GM18951 (cell line): ENCODE data around the gene LONRF2.

Source experiments
- POLR2A ChIP-seq: IDR thresholded peaks from 4 replicates; pipeline ENCODE4 v1.6.1; 2011; ENCODE audit warnings: mild to moderate bottlenecking; ENCODE audit not compliant: insufficient read length, insufficient read depth; ENCODE audit errors: extremely low read depth
- in situ Hi-C: fragments of 300-500 bp; cut with MboI; formaldehyde crosslinking; loops from one replicate; pipeline ENCODE4 v1.12.0; 2022; ENCODE audit warnings: low sequenced_read_pairs, mixed read lengths, inconsistent platforms; ENCODE audit not compliant: unreplicated experiment

Gene LONRF2

DNA sequence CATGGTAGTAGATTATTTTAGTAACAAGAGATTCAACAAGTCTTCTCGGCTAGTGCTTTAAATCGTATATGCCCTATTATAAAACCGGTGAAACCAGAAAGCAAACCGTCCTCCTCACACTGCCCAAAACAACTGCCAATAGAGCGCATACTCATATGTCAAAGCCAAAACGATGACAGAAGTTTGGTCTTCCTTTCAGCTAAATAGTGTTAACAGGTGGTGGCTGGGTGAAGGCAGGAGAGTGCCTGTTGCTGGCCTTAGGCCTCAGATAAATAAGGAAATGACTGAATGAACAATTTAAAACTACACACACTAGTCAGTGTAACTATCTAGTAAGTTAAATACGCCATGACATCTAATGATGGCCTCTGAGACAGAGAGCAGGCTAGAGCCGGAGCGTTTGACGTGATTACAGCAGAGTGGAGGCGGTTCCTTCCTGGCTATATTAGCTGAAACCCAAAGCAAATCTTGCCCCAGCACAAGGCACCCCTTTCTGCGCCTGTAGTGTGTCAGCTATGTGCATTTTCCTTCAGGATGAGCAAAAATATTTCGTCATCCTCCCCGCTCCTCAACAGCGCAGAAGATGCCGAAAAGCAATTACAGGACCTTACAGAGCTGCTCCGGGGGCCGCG, 1.6 kb downstream of the LONRF2 start:
- in situ Hi-C loops: no loop called here
- TF ChIP-seq POLR2A: no peak

DNA sequence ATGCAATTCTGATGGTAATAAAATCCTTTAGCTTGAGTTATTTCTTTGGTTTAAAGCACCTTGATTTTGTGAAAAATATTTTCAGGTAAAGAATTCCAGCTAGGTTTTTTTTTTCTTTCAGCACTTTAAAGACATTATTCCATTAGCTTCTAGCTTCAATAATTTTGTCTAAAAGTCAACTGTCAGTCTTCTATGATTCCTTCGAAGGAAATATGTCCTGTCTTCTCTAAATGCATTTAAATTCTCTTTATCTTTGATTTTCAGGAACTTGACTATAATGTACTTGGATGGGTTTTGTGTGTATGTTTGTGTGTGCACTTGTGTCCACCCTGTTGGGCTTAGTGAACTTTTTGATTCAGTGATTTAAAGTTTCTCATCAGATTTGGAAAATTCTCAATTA, 4.7 kb downstream of the LONRF2 start:
- no peak for TF ChIP-seq POLR2A

DNA sequence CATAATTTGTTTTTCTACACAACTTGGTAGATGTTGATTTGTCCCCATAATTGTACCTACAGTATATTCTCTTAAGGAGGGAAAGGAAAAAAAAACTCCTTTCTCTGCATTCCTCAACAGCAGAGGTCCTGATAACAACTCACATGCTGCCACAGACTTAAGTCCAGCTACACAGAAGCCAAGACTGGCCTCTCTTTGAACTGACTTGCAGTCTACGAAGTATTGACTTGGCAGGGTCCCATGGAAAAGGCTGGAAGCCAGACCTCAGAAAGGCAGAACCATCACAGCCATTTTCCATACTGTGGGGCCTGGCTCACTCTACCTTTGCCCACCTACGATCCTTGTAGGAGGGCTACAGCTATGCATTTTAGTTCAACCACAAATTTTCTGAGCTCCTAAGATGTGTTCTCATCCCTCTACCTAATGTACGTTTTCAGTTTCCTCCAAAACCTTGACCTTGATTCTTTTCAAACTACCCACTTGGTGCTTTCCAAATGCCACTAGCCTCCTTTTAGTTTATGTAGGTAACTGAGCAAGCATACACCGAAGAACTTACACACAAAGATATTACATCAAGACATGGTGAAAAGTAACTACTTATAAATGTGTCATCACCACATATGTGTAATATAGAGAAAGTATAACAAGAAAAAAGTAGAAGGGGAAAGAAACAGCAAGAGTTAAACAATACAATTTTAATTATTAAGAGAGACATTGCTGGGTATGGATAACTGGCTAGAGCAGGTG, 12.2 kb downstream of the LONRF2 start:
- in situ Hi-C loops: no loop called here
- TF ChIP-seq POLR2A: no peak

More for the DNA sequence above, 4.7 kb downstream of the LONRF2 start:
- in situ Hi-C loops: no loop called here

DNA sequence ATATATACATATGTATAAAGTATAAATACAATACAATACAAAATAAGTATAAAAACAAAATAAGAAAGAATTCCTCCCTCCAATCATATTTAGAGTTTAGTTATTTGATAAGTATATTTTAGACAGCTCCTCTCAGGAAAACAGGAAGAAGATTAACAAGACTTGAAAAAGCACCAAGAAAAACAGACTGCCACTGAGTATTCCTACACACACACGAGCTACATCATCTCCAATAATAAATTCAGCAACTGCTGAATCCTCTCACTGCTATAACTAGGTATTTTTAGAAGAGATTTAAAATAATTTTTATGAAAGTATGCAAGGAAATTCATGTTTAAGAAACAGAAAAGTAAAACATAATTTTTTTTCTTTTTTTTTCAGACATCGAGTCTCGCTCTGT, 13.0 kb downstream of the LONRF2 start:
- in situ Hi-C loops: no loop called here
- TF ChIP-seq POLR2A: no peak

DNA sequence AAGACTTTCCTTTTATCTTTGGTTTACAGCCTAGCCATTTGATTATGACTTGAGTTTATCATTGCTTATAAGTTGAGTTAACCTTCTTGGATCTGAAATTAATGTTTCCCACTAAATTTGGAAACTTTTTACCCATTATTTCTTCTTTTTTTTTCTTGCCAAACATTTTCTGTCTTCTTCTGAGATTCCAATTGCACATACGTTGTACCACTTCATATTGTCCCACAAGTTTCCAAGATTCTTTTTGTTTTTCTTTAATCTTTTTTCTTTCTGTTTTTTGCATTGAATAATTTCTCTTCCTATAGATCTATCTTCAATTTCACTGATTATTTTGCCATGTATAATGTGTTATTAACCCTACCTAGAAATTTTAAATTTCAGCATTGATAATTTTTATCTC, 18.6 kb downstream of the LONRF2 start:
- in situ Hi-C loops: no loop called here
- no peak for TF ChIP-seq POLR2A

DNA sequence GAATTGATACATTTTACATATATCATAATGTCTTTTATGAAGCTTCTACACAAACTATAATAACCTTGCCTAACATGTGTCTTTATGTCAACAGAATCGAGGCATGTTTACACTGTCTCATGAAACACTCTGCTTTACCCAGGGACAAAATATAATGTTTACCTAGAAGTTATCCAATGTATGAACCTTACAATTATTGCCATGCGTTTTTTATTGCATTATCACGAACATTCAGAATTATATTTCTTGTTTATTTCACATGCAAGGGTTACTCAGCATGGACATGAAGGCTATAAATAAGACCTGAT, 19.8 kb downstream of the LONRF2 start:
- in situ Hi-C loops: no loop called here
- no peak for TF ChIP-seq POLR2A

DNA sequence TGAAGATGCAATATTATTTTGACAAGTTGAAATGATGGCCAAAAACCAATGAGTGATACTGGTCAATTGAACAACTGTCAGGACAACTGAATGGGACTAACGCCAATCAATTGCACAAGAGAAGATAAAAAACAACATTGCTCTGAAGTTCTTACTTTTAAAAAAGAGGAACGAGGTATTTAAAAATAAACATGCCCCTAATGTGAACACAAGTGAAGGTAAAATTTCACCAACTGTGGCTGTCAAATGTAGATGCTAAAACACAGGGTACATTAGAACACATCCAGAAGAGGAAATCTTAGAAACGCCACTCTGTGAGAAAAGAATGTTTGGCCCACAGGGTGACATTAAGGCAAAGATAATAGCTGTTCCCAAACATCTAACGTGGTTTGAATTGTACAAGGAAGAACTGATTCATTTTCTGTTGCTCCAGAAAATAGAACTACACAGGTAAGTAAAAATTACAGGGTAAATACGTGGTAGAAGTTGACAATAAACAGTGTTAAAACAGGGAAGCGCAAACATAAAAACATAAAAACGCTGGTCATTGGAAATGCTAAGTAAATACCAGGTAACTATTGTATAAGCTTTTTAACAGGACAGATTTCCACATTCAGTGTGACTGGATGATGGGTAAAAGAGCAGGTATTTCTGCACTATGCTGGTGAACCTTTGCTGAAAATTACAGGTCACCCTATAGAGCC, 20.3 kb downstream of the LONRF2 start:
- in situ Hi-C loops: no loop called here

DNA sequence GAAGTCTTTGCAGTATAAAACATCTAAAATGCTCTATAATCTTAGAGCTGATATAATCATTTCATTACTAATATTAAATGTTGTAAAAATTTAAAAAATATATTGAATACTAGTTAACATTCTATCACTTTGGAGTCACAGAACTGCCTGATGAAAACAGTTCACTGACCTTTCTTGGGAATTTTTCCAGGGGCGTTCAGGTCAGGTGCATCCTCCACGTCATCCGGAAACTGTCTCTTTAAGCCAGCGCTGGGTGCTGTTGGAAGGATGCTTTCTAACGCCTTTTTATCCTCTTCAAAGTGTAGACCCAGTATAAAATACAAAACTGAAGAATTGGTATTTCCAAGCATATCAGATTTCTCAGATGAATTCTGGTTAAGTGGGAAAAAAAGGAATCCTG, 22.8 kb downstream of the LONRF2 start:
- in situ Hi-C loops: no loop called here
- TF ChIP-seq POLR2A: no peak

More for the DNA sequence above, 20.3 kb downstream of the LONRF2 start:
- TF ChIP-seq POLR2A: no peak

DNA sequence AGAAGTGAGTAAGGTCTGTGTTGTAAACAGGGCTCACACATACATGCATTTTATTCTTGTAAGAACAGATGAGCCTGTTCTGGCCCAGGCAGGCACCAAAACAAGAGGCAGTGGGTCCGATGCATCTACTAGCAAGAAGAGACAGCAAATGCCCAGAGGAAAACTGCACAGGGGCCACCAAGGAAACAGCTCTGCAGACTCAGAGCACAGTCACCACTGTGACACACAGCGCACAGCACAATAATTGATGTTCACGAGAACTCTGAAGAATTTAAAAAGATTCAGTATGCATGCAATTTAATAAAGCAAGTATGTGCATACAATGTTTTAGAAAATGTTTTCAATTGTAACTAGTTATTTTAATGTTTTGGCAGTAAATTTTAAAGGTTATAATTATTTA, 24.8 kb downstream of the LONRF2 start:
- no peak for TF ChIP-seq POLR2A
- in situ Hi-C loops: no loop called here

DNA sequence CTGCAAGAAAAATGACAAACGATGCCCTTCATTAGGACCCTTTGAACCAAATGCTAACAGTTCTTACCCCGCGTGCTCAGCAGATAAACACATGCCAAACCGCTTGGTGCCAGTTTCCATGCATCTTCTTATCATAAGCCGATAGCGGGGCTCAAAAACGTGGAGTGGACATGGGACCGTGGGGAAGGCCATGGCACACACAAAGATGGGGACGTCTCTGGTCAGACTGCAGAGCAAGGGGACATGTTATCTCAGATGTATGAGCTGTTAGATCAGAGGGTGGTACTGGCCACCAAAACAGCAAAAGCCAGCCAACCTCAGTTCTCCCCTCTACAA, 28.2 kb downstream of the LONRF2 start:
- in situ Hi-C loops: no loop called here
- TF ChIP-seq POLR2A: no peak

DNA sequence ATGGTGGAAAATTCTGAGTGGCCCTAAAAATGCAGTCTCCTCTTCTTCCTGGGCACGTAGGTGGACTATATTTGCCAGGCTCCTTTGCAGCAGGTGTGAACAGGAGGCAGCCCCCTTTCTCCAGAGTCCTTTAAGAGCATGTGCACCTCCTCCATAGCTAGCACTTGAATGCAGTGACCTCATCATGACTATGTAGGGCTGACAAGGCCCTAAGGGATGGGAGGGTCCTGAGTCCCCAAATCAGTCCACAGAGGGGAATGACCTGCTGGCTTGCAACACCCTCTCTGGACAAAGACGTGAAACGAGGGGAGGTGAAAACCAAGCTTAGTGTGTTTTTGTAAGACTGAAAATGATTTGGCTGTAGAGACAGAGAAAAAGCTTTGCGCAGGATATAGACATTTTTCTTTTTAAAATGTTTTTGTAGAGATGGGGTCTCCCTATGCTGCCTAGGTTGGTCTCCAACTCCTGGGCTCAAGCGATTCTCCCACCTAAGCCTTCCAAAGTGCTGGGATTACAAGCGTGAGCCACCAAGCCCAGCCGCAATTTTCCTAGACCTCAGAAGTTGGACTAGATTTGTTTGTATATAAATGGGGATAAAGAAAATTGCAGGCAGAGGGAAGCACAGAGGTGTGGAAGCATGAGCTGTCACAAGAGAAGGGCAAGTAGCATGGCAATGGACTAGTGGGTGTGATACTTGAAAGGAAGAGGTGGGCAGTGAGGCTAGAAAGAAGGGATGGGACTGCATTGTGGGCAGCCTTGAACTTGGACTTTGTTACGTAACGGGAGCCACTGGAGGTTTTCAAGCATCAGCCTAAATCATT, 28.8 kb downstream of the LONRF2 start:
- in situ Hi-C loops: no loop called here
- TF ChIP-seq POLR2A: no peak

DNA sequence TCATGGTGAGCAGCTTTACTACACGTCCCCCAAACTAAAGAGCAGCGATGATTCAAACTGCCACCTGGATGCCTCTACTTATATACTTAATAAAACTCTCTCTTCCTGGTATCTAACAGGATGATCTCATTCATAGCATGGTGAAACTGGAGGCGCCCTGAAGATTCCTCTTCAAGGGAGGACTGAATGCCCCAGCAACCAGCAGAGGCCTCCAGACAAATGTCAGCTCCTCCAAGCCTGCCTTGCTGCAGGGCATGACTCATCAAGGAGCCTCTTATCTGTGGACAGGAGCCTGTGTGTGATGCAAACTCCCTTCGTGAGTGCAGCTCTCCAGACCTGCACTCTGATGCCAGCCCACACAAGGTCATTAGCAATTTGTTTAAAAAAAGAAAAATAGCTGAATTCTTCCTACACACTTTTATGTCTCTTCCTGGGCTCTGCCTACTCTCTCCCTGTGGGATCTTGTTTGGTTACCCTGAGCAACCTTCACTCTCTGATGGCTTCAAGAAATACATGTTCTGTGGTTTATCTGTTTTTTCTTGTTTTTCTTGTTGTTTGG, 30.2 kb downstream of the LONRF2 start:
- in situ Hi-C loops: no loop called here
- no peak for TF ChIP-seq POLR2A
